H4 (cell line): Measurements from ENCODE around the gene CANX. TPM values are rescaled to one million over a fixed set of nuclear protein-coding genes. Genes with fewer than 3 reads are reported as not detected.
A peak's percentile ranks its signal among the peaks of the same experiment; 100 is the strongest.

ENCODE experiments used
- DNase-seq: peaks from one replicate; pipeline ENCODE4 v3.0.0-alpha.2; 2015; ENCODE audit warnings: low spot score
- total RNA-seq: library from RNA; depleted of rRNA; stranded (reverse); fragments of >200 nt; shearing (Covaris generic); gene quantifications from 2 replicates; pipeline ENCODE4 v1.2.3, GENCODE V29; 2014

Gene CANX
- total RNA-seq, 1 experiment from 2014 or later, result 1,126 TPM

GRCh38 chr5:179749857-179750508 is 51.2 kb downstream of the CANX start:
- no peak for DNase-seq

GRCh38 chr5:179753971-179754370 is 55.2 kb downstream of the CANX start:
- DNase-seq, result no peak

DNA sequence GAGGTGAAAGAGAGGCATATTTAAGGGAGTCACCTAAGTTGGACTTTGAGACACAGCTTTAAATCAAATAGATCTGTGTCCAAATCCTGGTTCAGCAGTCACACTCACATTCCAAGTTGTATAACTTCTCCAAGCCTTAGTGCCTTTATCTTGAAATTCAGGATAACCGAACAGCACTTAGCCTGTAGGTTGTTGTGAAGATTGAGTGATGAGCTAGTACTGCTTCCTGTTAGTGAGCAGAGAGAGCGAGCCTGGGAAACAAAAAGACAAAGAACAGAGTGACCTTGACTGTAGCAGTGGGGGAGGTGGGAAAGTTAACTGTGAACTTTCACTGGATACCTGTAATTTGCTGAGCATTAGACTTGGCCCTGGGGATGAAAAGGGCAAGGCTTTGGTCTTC is 56.3 kb downstream of the CANX start:
- no peak for DNase-seq

GRCh38 chr5:179758955-179759354 is 60.2 kb downstream of the CANX start:
- no peak for DNase-seq

- DNase-seq, result no peak
These were observed 61.1 kb downstream of the CANX start for GRCh38 chr5:179759581-179760551.

- DNase-seq, result no peak
These were observed 63.5 kb downstream of the CANX start for GRCh38 chr5:179762079-179762780.

DNA sequence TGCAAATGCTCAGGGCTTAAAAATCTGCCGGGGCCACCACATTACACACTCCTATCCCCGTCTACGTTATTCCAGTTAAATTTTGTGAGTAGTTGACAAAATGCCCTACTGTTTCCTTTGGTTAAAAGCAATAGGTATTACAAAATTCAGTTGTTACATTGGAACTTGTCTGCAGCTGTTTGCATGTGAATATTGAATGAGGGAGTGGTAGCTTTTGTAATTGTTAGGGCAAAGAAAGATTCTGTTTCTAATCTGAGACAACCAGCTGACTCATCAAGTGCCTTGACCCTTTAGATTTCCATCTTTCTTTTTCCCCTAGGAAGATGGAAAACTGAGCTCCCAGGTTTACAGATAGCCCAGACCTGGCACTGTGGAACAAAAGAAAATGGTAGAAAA is 64.0 kb downstream of the CANX start:
- no peak for DNase-seq

DNA sequence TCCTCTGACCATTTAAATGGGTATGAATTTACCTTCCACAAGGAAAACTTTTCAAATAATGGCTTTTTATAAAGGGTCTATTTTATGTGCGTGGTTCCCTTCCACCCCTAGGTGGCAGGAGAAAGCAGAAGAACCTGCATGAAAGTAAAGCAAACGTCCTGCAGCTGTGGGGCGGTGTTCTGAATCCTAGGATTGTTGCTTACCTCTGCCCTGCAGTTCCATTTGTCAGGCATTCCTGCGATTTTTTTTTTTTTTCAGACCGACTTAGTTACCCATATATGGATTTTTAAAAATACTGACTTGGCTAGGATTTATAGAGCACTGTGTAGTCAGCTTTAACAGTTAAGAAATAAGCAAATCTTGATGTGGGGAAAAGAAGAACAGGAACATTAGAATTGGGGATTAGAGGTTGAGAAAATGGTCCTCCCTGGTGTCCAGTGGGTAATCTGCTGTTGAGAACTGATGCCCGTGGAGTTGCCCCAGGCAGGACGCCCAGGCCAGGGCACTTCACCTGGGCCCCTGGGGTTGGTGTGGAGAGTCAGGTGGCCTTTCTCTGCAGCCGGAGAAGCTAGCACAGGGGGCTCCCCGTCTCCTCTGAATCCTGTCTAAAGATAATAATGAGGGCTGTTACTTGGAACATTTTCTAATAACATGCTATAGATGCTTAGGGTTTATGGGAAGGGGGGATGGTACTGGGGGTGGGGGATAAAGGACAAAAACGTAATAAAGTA is 64.6 kb downstream of the CANX start:
- peak; percentile 92 for DNase-seq

DNA sequence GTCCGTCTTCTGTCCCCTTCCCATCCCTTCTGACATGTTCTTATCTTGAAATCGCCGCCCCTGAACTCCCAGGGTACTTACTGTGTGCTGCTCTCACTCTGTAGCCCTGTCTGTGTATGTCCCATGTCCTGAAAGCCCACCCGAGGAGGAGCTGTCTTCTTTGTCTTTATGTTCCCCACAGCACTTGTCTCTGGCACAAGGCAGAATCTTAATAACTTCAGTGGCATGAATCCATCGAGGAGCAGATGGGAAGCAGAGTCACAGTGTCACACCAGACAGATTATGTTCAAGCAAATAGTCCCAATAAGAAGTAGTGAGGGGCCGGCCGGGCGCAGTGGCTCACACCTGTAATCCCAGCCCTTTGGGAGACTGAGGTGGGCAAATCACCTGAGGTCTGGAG is 65.3 kb downstream of the CANX start:
- DNase-seq, result no peak

GRCh38 chr5:179765400-179765799 is 66.6 kb downstream of the CANX start:
- peak; percentile 63 for DNase-seq

DNA sequence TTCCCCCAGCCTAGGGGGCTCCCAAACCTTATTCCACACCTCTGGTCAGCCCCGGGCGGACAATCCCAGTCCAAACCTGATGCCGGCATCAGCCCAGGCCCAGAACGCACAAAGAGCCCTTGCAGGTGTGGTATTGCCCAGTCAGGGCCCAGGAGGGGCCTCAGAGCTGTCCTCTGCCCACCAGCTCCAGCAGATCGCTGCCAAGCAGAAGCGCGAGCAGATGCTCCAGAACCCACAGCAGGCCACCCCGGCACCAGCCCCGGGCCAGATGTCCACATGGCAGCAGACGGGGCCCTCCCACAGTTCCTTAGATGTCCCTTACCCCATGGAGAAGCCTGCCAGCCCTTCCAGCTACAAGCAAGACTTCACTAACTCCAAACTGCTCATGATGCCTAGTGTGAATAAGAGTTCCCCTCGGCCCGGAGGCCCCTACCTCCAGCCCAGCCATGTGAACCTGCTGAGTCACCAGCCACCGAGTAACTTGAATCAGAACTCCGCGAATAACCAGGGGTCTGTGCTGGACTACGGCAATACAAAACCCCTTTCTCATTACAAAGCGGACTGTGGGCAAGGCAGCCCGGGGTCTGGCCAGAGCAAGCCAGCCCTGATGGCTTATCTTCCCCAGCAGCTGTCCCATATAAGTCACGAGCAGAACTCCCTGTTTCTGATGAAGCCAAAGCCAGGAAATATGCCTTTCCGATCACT is 67.4 kb downstream of the CANX start:
- DNase-seq, result no peak

- no peak for DNase-seq
These were observed 68.1 kb downstream of the CANX start for GRCh38 chr5:179766726-179767455.

DNA sequence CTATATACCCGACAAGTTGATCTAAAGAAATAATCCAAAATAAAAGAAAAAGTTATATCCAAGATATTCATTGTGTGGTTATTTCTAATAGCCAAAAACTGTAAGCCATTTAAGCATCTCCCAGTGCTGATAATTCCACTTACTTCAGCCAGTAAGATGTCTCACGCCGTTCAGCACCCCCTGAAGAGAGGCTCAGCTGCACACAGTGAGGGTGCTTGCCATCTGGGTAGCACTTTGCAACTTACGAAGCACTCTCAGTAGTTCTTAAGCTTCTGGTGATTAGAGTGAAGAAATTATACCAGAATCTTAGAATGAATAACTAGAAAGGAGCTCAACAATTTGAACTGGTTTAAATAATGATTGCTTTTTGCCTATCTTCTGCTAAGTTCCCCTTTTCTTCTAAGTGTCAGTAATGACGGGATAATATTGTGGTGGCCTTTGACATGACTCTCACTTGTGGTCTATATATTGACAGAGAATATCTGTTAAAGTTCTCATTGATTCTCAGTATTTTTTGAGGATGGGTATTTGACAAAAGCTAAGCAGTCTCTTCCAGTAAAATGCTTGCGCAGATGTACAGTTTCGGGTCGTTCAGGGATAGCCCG is 68.8 kb downstream of the CANX start:
- no peak for DNase-seq

DNA sequence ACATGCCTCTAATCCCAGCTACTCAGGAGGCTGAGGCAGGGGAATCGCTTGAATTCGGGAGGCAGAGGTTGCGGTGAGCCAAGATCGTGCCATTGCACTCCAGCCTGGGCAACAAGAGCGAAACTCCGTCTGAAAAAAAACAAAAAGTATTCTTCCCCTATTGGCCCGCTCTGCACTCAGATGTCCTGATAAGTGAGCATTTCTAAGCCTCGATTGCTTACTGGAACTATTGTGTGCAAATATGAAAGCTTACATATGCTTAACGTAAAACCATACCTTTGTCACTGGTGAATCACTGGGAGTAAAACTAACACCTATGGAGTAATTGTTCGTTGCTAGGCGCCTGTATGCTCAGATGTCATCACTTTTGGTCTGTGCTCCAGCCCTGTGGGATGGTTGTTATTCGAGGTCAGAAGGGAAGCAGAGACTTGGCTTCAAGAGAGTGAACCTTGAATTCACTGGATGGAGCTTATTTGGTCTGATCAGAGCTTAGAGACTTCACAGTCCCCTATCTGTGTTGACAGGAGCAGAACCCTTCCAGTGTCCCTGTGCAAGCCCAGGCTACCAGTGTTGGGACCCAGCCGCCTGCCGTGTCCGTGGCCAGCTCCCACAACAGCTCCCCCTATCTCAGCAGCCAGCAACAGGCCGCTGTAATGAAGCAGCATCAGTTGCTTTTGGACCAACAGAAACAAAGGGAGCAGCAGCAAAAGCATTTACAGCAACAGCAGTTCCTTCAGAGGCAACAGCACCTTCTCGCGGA is 69.7 kb downstream of the CANX start:
- DNase-seq, result no peak

- no peak for DNase-seq
These were observed 70.5 kb downstream of the CANX start for GRCh38 chr5:179769271-179769670.

GRCh38 chr5:179769796-179770195 is 71.0 kb downstream of the CANX start:
- DNase-seq, result no peak

GRCh38 chr5:179771311-179771895 is 72.6 kb downstream of the CANX start:
- no peak for DNase-seq

GRCh38 chr5:179772351-179772750 is 73.6 kb downstream of the CANX start:
- no peak for DNase-seq

GRCh38 chr5:179773686-179774040 is 74.9 kb downstream of the CANX start:
- no peak for DNase-seq
